Heart left ventricle (tissue), 16 donors: ENCODE results near the gene ARAP1. TPM values are rescaled to one million over a fixed set of nuclear protein-coding genes. Genes with fewer than 3 reads are reported as not detected.

Experiments used
- ATAC-seq, 4 donors: fragments of 200-7000 bp; cut with Tn5 transposase; one replicate each; pipeline ENCODE4 v1.9.1; 2020 to 2022; ENCODE audit warnings: moderate library complexity in 4 of 4, mild to moderate bottlenecking in 3 of 4, moderate number of reproducible peaks in 1 of 4
- DNase-seq, 5 donors: peaks; one replicate each; pipeline ENCODE4 v3.0.0-alpha.2; 2020
- H3K27ac ChIP-seq, 12 donors: fragments of 200-600 bp; sonication (generic) in 4 of 12; one replicate each; pipeline versions ENCODE4 v1.5.0 to v1.8.0; 2016 to 2022; ENCODE audit warnings: mild to moderate bottlenecking in 2 of 12
- H3K27me3 ChIP-seq, 9 donors: fragments of 200-600 bp; sonication (generic) in 2 of 9; one replicate each; pipeline versions ENCODE4 v1.5.1 to v1.8.0; 2016 to 2022; ENCODE audit warnings: mild to moderate bottlenecking in 3 of 9
- H3K36me3 ChIP-seq, 9 donors: fragments of 200-600 bp; sonication (generic) in 2 of 9; one replicate each; pipeline versions ENCODE4 v1.5.0 to v1.8.0; 2018 to 2022; ENCODE audit warnings: mild to moderate bottlenecking in 2 of 9
- H3K4me1 ChIP-seq, 12 donors: fragments of 200-600 bp; sonication (generic) in 4 of 12; one replicate each; pipeline versions ENCODE4 v1.5.0 to v1.8.0; 2016 to 2022; ENCODE audit warnings: mild to moderate bottlenecking in 3 of 12
- H3K4me3 ChIP-seq, 12 donors: fragments of 200-600 bp; sonication (generic) in 4 of 12; one replicate each; pipeline versions ENCODE4 v1.5.0 to v1.8.0; 2017 to 2022; ENCODE audit warnings: mild to moderate bottlenecking in 9 of 12, moderate library complexity in 4 of 12
- H3K9me3 ChIP-seq, 12 donors: fragments of 200-600 bp; sonication (generic) in 4 of 12; one replicate each; pipeline versions ENCODE4 v1.5.0 to v1.8.0; 2016 to 2022; ENCODE audit warnings: mild to moderate bottlenecking in 1 of 12
- CTCF ChIP-seq, 12 donors: fragments of 200-600 bp; sonication (generic) in 4 of 12; IDR thresholded peaks; one replicate each; pipeline versions ENCODE4 v1.5.0 to v1.8.0; 2018 to 2022; ENCODE audit warnings: antibody characterized with exemption in 12 of 12, mild to moderate bottlenecking in 5 of 12
- POLR2A ChIP-seq, 2 donors: fragments of 450-650 bp; IDR thresholded peaks; one replicate each; pipeline ENCODE4 v1.6.1; 2017; ENCODE audit warnings: antibody characterized with exemption in 2 of 2, mild to moderate bottlenecking in 2 of 2, moderate library complexity in 2 of 2
- WGBS, 4 donors: extraction: QIAGEN DNeasy Blood & Tissue Kit in 2 of 4; methylation state at CpG; one replicate each; pipeline versions ENCODE4 v1.1.5 to v1.1.7; 2013 to 2018; 5-methylcytosine and 5-hydroxymethylcytosine counted together
- intact Hi-C, 10 donors: fragments of 100-400 bp; cut with DNase I; formaldehyde crosslinking; loops; one replicate each; pipeline versions ENCODE4 v1.11.1 to v1.14.2; 2022
- polyA plus RNA-seq, 2 donors: library from polyadenylated mRNA; stranded (reverse); fragments of 200-250 nt; gene quantifications; one replicate each; pipeline ENCODE4 v1.2.3, GENCODE V29; 2013
- total RNA-seq, 9 donors: library from RNA; depleted of rRNA in 2 of 9; stranded (reverse); fragments of >200 nt in 2 of 9; fragmentation: NEBNext Ultra II Directional in 3 of 9; extraction: Animal tissue kit (Norgen Biotek cat#: 25700) in 3 of 9; gene quantifications; one replicate each; pipeline versions ENCODE4 v1.1.0 to v1.2.4, GENCODE V29; 2016 to 2023
- donor health status: ischemic (EF 13 %, LVEDD 7.1; RV severe dilation, severe dysfunction).
- donor health status: healthy with polysubstance abuse.
- donor health status: DM: no; HTN: yes; CAD: no.
- donor health status: DM: no; HTN: no; CAD: no.
- donor health status: ischemic (EF 25% LVEDD 6.9; RV normal size, moderate dysfunction).
- donor health status: ischemic (EF 25% LVEDD 5.7; RV mildly dilated, moderate dysfunction).
- donor health status: healthy.
- donor health status: DM: yes; HTN: yes; CAD: no.
- donor health status: ischemic (EF 35%, LVEDD 5.7; RV mildly dilated, moderate dysfunction).
- donor health status: nonischemic (EF 11% LVEDD 7.7; RV severe dilation, severe dysfunction).
- donor health status: DM: yes; HTN: yes; CAD: no.
- donor health status: PGD.
- donor health status: ischemic (EF 29% LVEDD 5.4; RV normal size, mild dysfunction).
- donor health status: nonischemic (EF 23%, LVEDD 6.1; RV moderate dilation, normal function).

Gene ARAP1
- total and polyA plus RNA-seq, 11 donors = 35.4 to 116 (median 43.6) TPM

GRCh38 chr11:72702096-72702495 is 50.1 kb downstream of the ARAP1 start:
- ATAC-seq = peak in 1 of 4 donors; percentile 13
- no peaks in the 10 kb centered on the region for H3K9me3 ChIP-seq
- H3K27ac ChIP-seq = peak overlapping the region in 6 of 12 donors; percentile 14 to 82 (median 58)
- H3K36me3 ChIP-seq = peaks cover 0 to 99% (median 84%) of the 10 kb centered on the region in 9 donors
- H3K27me3 ChIP-seq = no peaks in the 10 kb centered on the region
- H3K4me1 ChIP-seq = peaks cover 0 to 37% (median 15%) of the 10 kb centered on the region in 12 donors
- WGBS, 4 donors = 74 to 80% (median 78%) methylated on average over 5 to 7 of the region's 7 CpGs
- H3K4me3 ChIP-seq = peak overlapping the region in 10 of 12 donors; percentile 10 to 57 (median 37)
- no peak for TF ChIP-seq POLR2A (IDR thresholded peaks at IDR 0.05)
- no peak for TF ChIP-seq CTCF (IDR thresholded peaks at IDR 0.05)
- intact Hi-C loops = no loop called here
- no peak for DNase-seq

- no peaks in the 10 kb centered on the region for H3K27me3 ChIP-seq
- intact Hi-C loops = no loop called here
- 81 to 94% (median 89%) methylated on average over 5 to 10 of the region's 10 CpGs for WGBS, 4 donors
- H3K36me3 ChIP-seq = peaks cover 0 to 99% (median 84%) of the 10 kb centered on the region in 9 donors
- peaks cover 0 to 37% (median 15%) of the 10 kb centered on the region in 12 donors for H3K4me1 ChIP-seq
- ATAC-seq = no peak
- peak overlapping the region in 5 of 12 donors; percentile 25 to 57 (median 49) for H3K4me3 ChIP-seq
- no peak overlapping the region for H3K27ac ChIP-seq
- DNase-seq = no peak
- no peak for TF ChIP-seq POLR2A (IDR thresholded peaks at IDR 0.05)
- no peak for TF ChIP-seq CTCF (IDR thresholded peaks at IDR 0.05)
- no peaks in the 10 kb centered on the region for H3K9me3 ChIP-seq
Measured at GRCh38 chr11:72701466-72701865, 50.7 kb downstream of the ARAP1 start.

- TF ChIP-seq POLR2A (IDR thresholded peaks at IDR 0.05) = no peak
- 58 to 71% (median 66%) methylated on average over 3 of the region's 3 CpGs for WGBS, 4 donors
- Histone ChIP-seq H3K4me3 (no peak overlapping the region), H3K9me3 (no peaks in the 10 kb centered on the region), H3K27ac (no peak overlapping the region), H3K36me3 (peaks cover 0 to 99% (median 84%) of the 10 kb centered on the region in 9 donors), H3K4me1 (peaks cover 0 to 37% (median 15%) of the 10 kb centered on the region in 12 donors), H3K27me3 (no peaks in the 10 kb centered on the region)
- DNase-seq = no peak
- intact Hi-C loops = no loop called here
- no peak for ATAC-seq
Measured at GRCh38 chr11:72700146-72700545, 52.1 kb downstream of the ARAP1 start.

- Histone ChIP-seq H3K4me3 (no peak overlapping the region), H3K9me3 (no peaks in the 10 kb centered on the region), H3K36me3 (peaks cover 0 to 100% (median 97%) of the 10 kb centered on the region in 9 donors), H3K27me3 (no peaks in the 10 kb centered on the region), H3K27ac (peak overlapping the region in 1 of 12 donors; percentile 1), H3K4me1 (peaks cover 0 to 28% (median 6%) of the 10 kb centered on the region in 12 donors)
- intact Hi-C loops = loop anchor here in 1 of 10 donors (10.0 kb wide), 1 partner anchor 1117 kb away; no protein-coding TSS in a partner anchor
- 87 to 92% (median 90%) methylated on average over 14 to 16 of the region's 16 CpGs for WGBS, 4 donors
- DNase-seq = no peak
- TF ChIP-seq POLR2A (IDR thresholded peaks at IDR 0.05) = no peak
- no peak for TF ChIP-seq CTCF (IDR thresholded peaks at IDR 0.05)
- ATAC-seq = no peak
Measured at GRCh38 chr11:72697814-72698213, 54.4 kb downstream of the ARAP1 start.
